Osteoblast (primary cell): ENCODE data around the gene TENM4. TPM values are rescaled to one million over a fixed set of nuclear protein-coding genes. Genes with fewer than 3 reads are reported as not detected.

Experiments
- DNase-seq: peaks from one replicate; pipeline ENCODE4 v3.0.0; 2011; ENCODE audit warnings: low spot score, mixed read lengths; ENCODE audit not compliant: insufficient read length; ENCODE audit errors: missing footprints
- H2AFZ ChIP-seq: 2 replicates; pipeline ENCODE4 v1.6.0; 2011; ENCODE audit warnings: mild to moderate bottlenecking, low read length
- H3K27ac ChIP-seq: 2 replicates; pipeline ENCODE4 v1.5.1; 2011; ENCODE audit warnings: mild to moderate bottlenecking, low read depth, low read length, moderate library complexity
- H3K27me3 ChIP-seq: 2 replicates; pipeline ENCODE4 v1.6.0; 2012; ENCODE audit warnings: mild to moderate bottlenecking, control low read depth, inconsistent platforms, low read length, moderate library complexity; ENCODE audit not compliant: insufficient read depth
- H3K36me3 ChIP-seq: 2 replicates; pipeline ENCODE4 v1.5.1; 2011; ENCODE audit warnings: mild to moderate bottlenecking, low read length, control low read depth, moderate library complexity; ENCODE audit not compliant: insufficient read depth
- H3K4me1 ChIP-seq: 2 replicates; pipeline ENCODE4 v1.5.1; 2011; ENCODE audit warnings: mild to moderate bottlenecking, low read length, control low read depth, moderate library complexity; ENCODE audit not compliant: insufficient read depth
- H3K4me2 ChIP-seq: 2 replicates; pipeline ENCODE4 v1.6.0; 2011; ENCODE audit warnings: mild to moderate bottlenecking, low read length; ENCODE audit not compliant: insufficient read depth
- H3K4me3 ChIP-seq: fragments of 200-600 bp; sonication (generic); 3 replicates; pipeline ENCODE4 v1.5.1; 2012; ENCODE audit warnings: mild to moderate bottlenecking, low read length, inconsistent platforms; ENCODE audit not compliant: insufficient read depth
- H3K79me2 ChIP-seq: 2 replicates; pipeline ENCODE4 v1.6.0; 2012; ENCODE audit warnings: mild to moderate bottlenecking, low read length, control low read depth, inconsistent platforms; ENCODE audit not compliant: insufficient read depth
- H3K9me3 ChIP-seq: 2 replicates; pipeline ENCODE4 v1.5.1; 2011; ENCODE audit warnings: low read depth, low read length, control low read depth
- H4K20me1 ChIP-seq: 2 replicates; pipeline ENCODE4 v1.6.0; 2012; ENCODE audit warnings: mild to moderate bottlenecking, low read length, control low read depth; ENCODE audit not compliant: insufficient read depth
- total RNA-seq: library from RNA; depleted of rRNA; stranded (reverse); fragments of >200 nt; gene quantifications from 2 replicates; pipeline ENCODE4 v1.2.3, GENCODE V29; 2012
- TF ChIP-seq, protein P1 (sequence below): IDR thresholded peaks from 2 replicates; pipeline ENCODE4 v1.5.1; 2011; ENCODE audit warnings: mild to moderate bottlenecking, low read depth, low read length, moderate library complexity; ENCODE audit errors: extremely low read depth

TENM4 gene
- total RNA-seq, 1 donor: 63.3 TPM

DNA sequence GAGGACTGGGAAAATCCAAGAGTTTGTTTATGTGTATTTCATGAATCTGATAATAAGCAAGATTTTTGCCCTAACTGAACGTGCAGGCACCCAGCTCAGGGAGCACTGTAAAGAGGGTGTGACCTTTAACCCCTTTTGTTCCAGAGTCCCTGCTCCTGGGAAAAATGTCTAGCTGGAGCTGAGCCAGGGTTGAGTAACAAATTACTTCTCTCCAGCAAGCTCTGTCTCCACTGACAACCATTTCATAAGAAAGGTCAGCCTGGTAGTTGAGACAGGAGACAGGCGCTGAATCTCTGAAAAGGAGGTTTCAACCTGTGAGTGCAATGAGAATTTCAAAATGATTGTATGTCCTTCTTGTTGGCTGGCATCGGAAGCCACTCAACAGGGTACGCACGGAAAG is 709.8 kb downstream of the TENM4 start:
- TF ChIP-seq, protein P1, sequence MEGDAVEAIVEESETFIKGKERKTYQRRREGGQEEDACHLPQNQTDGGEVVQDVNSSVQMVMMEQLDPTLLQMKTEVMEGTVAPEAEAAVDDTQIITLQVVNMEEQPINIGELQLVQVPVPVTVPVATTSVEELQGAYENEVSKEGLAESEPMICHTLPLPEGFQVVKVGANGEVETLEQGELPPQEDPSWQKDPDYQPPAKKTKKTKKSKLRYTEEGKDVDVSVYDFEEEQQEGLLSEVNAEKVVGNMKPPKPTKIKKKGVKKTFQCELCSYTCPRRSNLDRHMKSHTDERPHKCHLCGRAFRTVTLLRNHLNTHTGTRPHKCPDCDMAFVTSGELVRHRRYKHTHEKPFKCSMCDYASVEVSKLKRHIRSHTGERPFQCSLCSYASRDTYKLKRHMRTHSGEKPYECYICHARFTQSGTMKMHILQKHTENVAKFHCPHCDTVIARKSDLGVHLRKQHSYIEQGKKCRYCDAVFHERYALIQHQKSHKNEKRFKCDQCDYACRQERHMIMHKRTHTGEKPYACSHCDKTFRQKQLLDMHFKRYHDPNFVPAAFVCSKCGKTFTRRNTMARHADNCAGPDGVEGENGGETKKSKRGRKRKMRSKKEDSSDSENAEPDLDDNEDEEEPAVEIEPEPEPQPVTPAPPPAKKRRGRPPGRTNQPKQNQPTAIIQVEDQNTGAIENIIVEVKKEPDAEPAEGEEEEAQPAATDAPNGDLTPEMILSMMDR: no peak
- Histone ChIP-seq H3K27ac (no peak overlapping the region), H3K4me3 (no peak overlapping the region), H3K27me3 (no peaks in the 10 kb centered on the region), H2AFZ (no peak overlapping the region), H3K4me1 (no peaks in the 10 kb centered on the region), H4K20me1 (no peaks in the 10 kb centered on the region), H3K79me2 (no peaks in the 10 kb centered on the region), H3K4me2 (no peak overlapping the region), H3K9me3 (no peaks in the 10 kb centered on the region), H3K36me3 (no peaks in the 10 kb centered on the region)
- no peak for DNase-seq

- H3K27me3 ChIP-seq: no peaks in the 10 kb centered on the region
- H3K79me2 ChIP-seq: no peaks in the 10 kb centered on the region
- no peak overlapping the region for H3K4me3 ChIP-seq
- H3K36me3 ChIP-seq: no peaks in the 10 kb centered on the region
- no peaks in the 10 kb centered on the region for H4K20me1 ChIP-seq
- no peak overlapping the region for H2AFZ ChIP-seq
- H3K4me1 ChIP-seq: no peaks in the 10 kb centered on the region
- no peak for DNase-seq
- no peak overlapping the region for H3K4me2 ChIP-seq
- no peak overlapping the region for H3K27ac ChIP-seq
- H3K9me3 ChIP-seq: no peaks in the 10 kb centered on the region
- TF ChIP-seq, protein P1: no peak
These were observed 710.5 kb downstream of the TENM4 start for GRCh38 chr11:78730267-78730824.

- DNase-seq: no peak
- Histone ChIP-seq H3K36me3 (no peaks in the 10 kb centered on the region), H2AFZ (no peak overlapping the region), H3K79me2 (no peaks in the 10 kb centered on the region), H3K4me1 (no peaks in the 10 kb centered on the region), H3K4me3 (no peak overlapping the region), H3K9me3 (no peaks in the 10 kb centered on the region), H3K4me2 (no peak overlapping the region), H4K20me1 (no peaks in the 10 kb centered on the region), H3K27me3 (no peaks in the 10 kb centered on the region), H3K27ac (no peak overlapping the region)
- TF ChIP-seq, protein P1: no peak
These were observed 713.0 kb downstream of the TENM4 start for GRCh38 chr11:78727816-78728215.

DNA sequence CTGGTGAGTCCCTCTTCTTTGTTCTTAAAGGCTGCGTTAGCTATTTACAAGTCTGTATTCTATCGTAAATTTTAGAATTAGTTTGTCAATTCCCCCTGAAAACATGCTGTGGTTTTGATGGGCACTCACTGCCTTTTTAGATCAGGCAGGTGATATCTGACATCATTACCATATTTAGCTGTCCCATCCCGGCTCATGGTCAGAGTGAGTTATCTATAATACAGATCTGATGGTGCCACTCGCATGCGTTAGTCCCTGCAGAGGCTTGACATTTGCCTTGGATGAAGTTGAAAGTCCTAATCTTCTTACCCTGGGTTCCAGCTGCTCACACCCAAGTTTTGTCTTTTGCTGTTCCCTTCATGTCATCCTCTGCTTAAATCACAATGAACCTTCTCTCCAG is 715.6 kb downstream of the TENM4 start:
- Histone ChIP-seq H3K36me3 (no peaks in the 10 kb centered on the region), H3K27ac (no peak overlapping the region), H3K4me1 (no peaks in the 10 kb centered on the region), H3K4me3 (no peak overlapping the region), H3K27me3 (no peaks in the 10 kb centered on the region), H2AFZ (no peak overlapping the region), H3K4me2 (no peak overlapping the region), H3K9me3 (no peaks in the 10 kb centered on the region), H4K20me1 (no peaks in the 10 kb centered on the region), H3K79me2 (no peaks in the 10 kb centered on the region)
- DNase-seq: no peak
- TF ChIP-seq, protein P1: no peak
